IPS-15b (cell line): ENCODE measurements around the gene VRK1.

Experiments
- H3K27me3 ChIP-seq: one replicate; pipeline ENCODE4 v1.6.1; 2013; ENCODE audit warnings: low read length; ENCODE audit not compliant: control insufficient read depth, insufficient read depth
- H3K36me3 ChIP-seq: one replicate; pipeline ENCODE4 v1.6.1; 2013; ENCODE audit warnings: low read length; ENCODE audit not compliant: control insufficient read depth, insufficient read depth
- H3K4me1 ChIP-seq: one replicate; pipeline ENCODE4 v1.6.1; 2013; ENCODE audit warnings: mild to moderate bottlenecking, low read length; ENCODE audit not compliant: control insufficient read depth, insufficient read depth
- H3K4me3 ChIP-seq: one replicate; pipeline ENCODE4 v1.5.1; 2013; ENCODE audit warnings: low read depth, low read length
- H3K9ac ChIP-seq: one replicate; pipeline ENCODE4 v1.6.1; 2013; ENCODE audit warnings: low read depth, mild to moderate bottlenecking, low read length
- H3K9me3 ChIP-seq: one replicate; pipeline ENCODE4 v1.6.1; 2013; ENCODE audit warnings: mild to moderate bottlenecking, low read length; ENCODE audit not compliant: control insufficient read depth, insufficient read depth

Gene VRK1

DNA sequence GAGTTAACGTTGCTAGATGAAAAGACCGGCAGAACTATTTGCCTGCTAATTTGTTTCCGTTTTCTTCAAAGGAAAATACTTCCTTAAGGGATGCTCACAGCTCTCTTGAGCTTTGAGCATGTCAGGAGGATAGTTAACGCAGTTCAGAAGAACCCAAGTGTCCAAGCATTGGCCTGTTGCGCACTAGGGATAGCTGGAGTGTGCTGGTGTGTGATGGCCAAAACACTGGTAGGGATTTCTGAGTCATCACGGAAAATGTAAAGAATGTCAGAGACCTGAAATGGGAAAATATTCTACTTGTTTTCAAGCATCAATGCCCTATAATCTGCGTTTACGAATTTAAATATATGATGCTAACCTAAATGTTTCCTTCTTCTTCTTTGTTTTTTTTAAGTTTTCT, 97.8 kb downstream of the VRK1 start:
- no peaks in the 10 kb centered on the region for H3K9me3 ChIP-seq
- no peaks in the 10 kb centered on the region for H3K4me1 ChIP-seq
- no peak overlapping the region for H3K4me3 ChIP-seq
- H3K36me3 ChIP-seq: no peaks in the 10 kb centered on the region
- no peaks in the 10 kb centered on the region for H3K27me3 ChIP-seq
- H3K9ac ChIP-seq: no peak overlapping the region

DNA sequence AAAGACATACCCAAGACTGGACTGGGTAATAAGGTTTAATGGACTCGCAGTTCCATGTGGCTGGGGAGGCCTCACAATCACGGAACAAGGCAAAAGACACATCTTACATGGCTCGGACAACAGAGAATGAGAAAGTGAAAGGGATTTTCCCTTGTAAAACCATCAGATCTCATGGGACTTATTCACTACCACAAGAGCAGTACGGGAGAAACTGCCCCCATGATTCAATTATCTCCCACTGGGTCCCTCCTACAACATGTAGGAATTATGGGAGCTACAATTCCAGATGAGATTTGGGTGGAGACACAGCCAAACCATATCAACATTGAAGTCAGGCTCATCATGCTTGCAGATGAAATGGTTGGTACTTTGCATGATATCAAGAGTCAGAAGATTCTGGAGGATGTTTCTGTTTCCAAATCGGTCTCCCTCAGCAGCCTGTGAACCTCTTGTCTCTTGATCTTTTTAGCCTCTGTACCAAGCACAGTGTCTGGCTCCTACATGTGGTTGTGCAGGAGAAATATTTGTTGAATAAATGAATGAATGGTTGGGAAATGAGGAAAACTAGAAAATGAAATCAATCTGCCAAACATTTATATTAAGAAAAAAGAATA, 98.6 kb downstream of the VRK1 start:
- no peaks in the 10 kb centered on the region for H3K9me3 ChIP-seq
- no peak overlapping the region for H3K4me3 ChIP-seq
- H3K36me3 ChIP-seq: no peaks in the 10 kb centered on the region
- H3K27me3 ChIP-seq: no peaks in the 10 kb centered on the region
- H3K4me1 ChIP-seq: no peaks in the 10 kb centered on the region
- no peak overlapping the region for H3K9ac ChIP-seq

- Histone ChIP-seq H3K27me3 (no peaks in the 10 kb centered on the region), H3K9ac (no peak overlapping the region), H3K9me3 (no peaks in the 10 kb centered on the region), H3K4me1 (peaks cover 3% of the 10 kb centered on the region), H3K4me3 (no peak overlapping the region), H3K36me3 (no peaks in the 10 kb centered on the region)
Measured at GRCh38 chr14:96897184-96897583, 100.0 kb downstream of the VRK1 start.

- no peaks in the 10 kb centered on the region for H3K36me3 ChIP-seq
- H3K4me3 ChIP-seq: no peak overlapping the region
- H3K4me1 ChIP-seq: peaks cover 5% of the 10 kb centered on the region
- H3K9ac ChIP-seq: no peak overlapping the region
- no peaks in the 10 kb centered on the region for H3K27me3 ChIP-seq
- no peaks in the 10 kb centered on the region for H3K9me3 ChIP-seq
Measured at GRCh38 chr14:96901227-96901626, 104.0 kb downstream of the VRK1 start.

GRCh38 chr14:96902004-96902403, 104.8 kb downstream of the VRK1 start:
- H3K4me3 ChIP-seq: no peak overlapping the region
- H3K9me3 ChIP-seq: no peaks in the 10 kb centered on the region
- no peaks in the 10 kb centered on the region for H3K36me3 ChIP-seq
- H3K27me3 ChIP-seq: no peaks in the 10 kb centered on the region
- H3K9ac ChIP-seq: no peak overlapping the region
- H3K4me1 ChIP-seq: peaks cover 5% of the 10 kb centered on the region

- Histone ChIP-seq H3K9ac (no peak overlapping the region), H3K4me3 (no peak overlapping the region), H3K27me3 (no peaks in the 10 kb centered on the region), H3K9me3 (no peaks in the 10 kb centered on the region), H3K36me3 (no peaks in the 10 kb centered on the region), H3K4me1 (peaks cover 5% of the 10 kb centered on the region)
Measured at GRCh38 chr14:96903444-96904023, 106.4 kb downstream of the VRK1 start.

DNA sequence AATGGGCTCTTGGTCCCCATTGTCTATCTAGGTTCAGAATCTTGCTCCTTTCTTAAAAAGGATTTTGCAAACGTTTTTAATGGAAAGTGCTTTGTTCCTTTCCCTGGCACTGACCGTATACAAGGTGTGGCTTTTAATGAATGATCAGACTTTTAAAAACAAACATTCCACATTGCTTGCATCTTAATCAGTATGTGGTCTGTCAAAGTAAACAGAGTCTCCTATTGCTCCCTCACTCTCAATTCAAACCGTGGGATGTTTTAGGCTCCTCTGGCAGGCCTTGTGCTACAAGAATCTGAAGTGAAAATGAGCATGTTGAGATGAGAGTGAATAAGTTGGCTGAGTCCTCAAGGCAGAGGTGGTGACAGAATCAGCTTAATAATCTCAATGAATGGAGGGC, 107.0 kb downstream of the VRK1 start:
- Histone ChIP-seq H3K36me3 (no peaks in the 10 kb centered on the region), H3K4me3 (no peak overlapping the region), H3K9ac (no peak overlapping the region), H3K27me3 (no peaks in the 10 kb centered on the region), H3K4me1 (peaks cover 5% of the 10 kb centered on the region), H3K9me3 (no peaks in the 10 kb centered on the region)

- Histone ChIP-seq H3K9ac (no peak overlapping the region), H3K27me3 (no peaks in the 10 kb centered on the region), H3K9me3 (no peaks in the 10 kb centered on the region), H3K4me3 (no peak overlapping the region), H3K36me3 (no peaks in the 10 kb centered on the region), H3K4me1 (peaks cover 5% of the 10 kb centered on the region)
Measured at GRCh38 chr14:96905065-96905464, 107.9 kb downstream of the VRK1 start.

- Histone ChIP-seq H3K4me3 (no peak overlapping the region), H3K9ac (no peak overlapping the region), H3K4me1 (peaks cover 5% of the 10 kb centered on the region)
Measured at GRCh38 chr14:96905825-96906224, 108.6 kb downstream of the VRK1 start.

DNA sequence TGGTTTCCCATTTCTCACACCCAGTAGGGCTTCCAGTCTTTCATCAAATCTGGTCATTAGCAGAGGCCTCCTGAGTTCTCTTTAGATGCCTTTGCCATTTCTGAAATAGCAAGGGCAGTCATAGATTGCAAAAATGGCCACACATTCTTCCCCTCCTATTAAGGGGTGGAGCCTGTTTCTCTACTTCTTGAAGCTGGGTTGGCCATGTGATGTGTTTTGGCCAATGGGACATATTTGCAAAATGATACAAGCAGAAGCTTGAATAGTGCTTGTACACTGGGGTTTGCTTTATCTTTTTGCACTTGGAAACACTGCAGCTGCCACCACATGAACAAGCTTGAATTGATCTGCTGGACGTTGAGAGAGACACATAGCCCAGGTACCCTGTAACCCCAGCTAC, 109.3 kb downstream of the VRK1 start:
- peaks cover 5% of the 10 kb centered on the region for H3K4me1 ChIP-seq
- H3K9ac ChIP-seq: no peak overlapping the region
- H3K27me3 ChIP-seq: no peaks in the 10 kb centered on the region
- H3K9me3 ChIP-seq: no peaks in the 10 kb centered on the region
- H3K36me3 ChIP-seq: no peaks in the 10 kb centered on the region
- H3K4me3 ChIP-seq: no peak overlapping the region

More at GRCh38 chr14:96905825-96906224, 108.6 kb downstream of the VRK1 start:
- no peaks in the 10 kb centered on the region for H3K9me3 ChIP-seq
- H3K27me3 ChIP-seq: no peaks in the 10 kb centered on the region
- no peaks in the 10 kb centered on the region for H3K36me3 ChIP-seq

DNA sequence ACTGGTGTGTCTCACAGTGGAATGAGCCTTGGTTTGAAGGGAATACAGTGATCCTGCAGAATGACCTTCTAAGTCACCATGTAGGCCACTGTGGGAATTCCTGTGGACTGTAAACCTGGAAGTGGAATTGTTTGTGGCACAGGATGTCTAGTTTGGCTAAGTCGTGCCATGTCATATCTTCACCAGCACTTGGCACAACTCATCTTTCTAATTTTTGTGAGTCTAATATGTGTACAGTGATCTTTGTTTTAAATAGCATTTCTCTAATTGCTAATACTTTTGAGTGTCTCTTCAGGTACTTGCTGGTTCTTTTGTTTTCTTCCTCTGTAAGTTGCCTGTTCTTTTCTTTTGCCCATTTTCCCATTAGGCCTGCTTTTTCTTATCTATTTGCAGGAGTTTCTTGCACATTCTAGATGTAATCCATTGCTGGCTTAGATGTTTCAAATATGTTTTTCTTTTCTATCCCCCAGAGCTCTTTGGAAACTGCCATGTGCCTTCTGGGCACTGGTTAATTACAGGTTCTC, 112.7 kb downstream of the VRK1 start:
- no peaks in the 10 kb centered on the region for H3K27me3 ChIP-seq
- no peak overlapping the region for H3K4me3 ChIP-seq
- no peaks in the 10 kb centered on the region for H3K4me1 ChIP-seq
- H3K9me3 ChIP-seq: no peaks in the 10 kb centered on the region
- H3K9ac ChIP-seq: no peak overlapping the region
- no peaks in the 10 kb centered on the region for H3K36me3 ChIP-seq

- no peaks in the 10 kb centered on the region for H3K4me1 ChIP-seq
- no peaks in the 10 kb centered on the region for H3K27me3 ChIP-seq
- H3K36me3 ChIP-seq: no peaks in the 10 kb centered on the region
- H3K4me3 ChIP-seq: no peak overlapping the region
- no peaks in the 10 kb centered on the region for H3K9me3 ChIP-seq
- H3K9ac ChIP-seq: no peak overlapping the region
Measured at GRCh38 chr14:96911499-96912149, 114.4 kb downstream of the VRK1 start.
